ENCODE measurements around the gene GSTT2.

DNA sequence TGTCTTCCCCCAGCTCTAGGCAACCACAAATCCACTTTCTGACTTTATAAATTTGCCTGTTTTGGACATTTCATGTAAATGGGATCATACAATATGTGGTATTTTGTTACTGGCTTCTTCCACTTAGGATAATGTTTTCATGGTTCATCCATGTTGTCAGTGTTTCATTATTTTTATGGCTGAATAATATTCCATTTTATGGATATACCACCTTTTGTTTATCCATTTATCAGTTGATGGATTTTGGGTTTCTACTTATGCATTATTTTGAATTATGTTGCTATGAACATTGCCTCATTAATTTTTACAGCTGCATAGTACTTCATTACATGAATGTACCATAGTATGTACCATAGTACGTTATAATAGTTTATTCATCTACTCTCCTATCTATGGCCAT lies 36.2 kb downstream of the GSTT2 start:
- TF ChIP-seq TAF1 (IDR thresholded peaks at IDR 0.05; ENCODE audit: borderline replicate concordance, insufficient read depth, low read length): no peak
- TF ChIP-seq POLR2AphosphoS5 (IDR thresholded peaks at IDR 0.05; ENCODE audit: low read depth, low read length): no peak
- TF ChIP-seq, protein P1, sequence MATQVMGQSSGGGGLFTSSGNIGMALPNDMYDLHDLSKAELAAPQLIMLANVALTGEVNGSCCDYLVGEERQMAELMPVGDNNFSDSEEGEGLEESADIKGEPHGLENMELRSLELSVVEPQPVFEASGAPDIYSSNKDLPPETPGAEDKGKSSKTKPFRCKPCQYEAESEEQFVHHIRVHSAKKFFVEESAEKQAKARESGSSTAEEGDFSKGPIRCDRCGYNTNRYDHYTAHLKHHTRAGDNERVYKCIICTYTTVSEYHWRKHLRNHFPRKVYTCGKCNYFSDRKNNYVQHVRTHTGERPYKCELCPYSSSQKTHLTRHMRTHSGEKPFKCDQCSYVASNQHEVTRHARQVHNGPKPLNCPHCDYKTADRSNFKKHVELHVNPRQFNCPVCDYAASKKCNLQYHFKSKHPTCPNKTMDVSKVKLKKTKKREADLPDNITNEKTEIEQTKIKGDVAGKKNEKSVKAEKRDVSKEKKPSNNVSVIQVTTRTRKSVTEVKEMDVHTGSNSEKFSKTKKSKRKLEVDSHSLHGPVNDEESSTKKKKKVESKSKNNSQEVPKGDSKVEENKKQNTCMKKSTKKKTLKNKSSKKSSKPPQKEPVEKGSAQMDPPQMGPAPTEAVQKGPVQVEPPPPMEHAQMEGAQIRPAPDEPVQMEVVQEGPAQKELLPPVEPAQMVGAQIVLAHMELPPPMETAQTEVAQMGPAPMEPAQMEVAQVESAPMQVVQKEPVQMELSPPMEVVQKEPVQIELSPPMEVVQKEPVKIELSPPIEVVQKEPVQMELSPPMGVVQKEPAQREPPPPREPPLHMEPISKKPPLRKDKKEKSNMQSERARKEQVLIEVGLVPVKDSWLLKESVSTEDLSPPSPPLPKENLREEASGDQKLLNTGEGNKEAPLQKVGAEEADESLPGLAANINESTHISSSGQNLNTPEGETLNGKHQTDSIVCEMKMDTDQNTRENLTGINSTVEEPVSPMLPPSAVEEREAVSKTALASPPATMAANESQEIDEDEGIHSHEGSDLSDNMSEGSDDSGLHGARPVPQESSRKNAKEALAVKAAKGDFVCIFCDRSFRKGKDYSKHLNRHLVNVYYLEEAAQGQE (IDR thresholded peaks at IDR 0.05; ENCODE audit: insufficient read depth in 1 of 2, low read depth in 2 of 2, low read length in 2 of 2): no peak
